BLaER1 treated with 17β-estradiol and CSF1 and Interleukin-3, amounts not matched to agents 10 nM and 100 nM (cell line): Measurements from ENCODE around the gene TEN1.

Experiments
- H3K27ac ChIP-seq, 11 experiments: shearing (Covaris generic); formaldehyde crosslinking; 2 replicates each; pipeline ENCODE4 v1.8.1; 2022
- H3K27me3 ChIP-seq, 11 experiments: shearing (Covaris generic); formaldehyde crosslinking; 2 replicates each; pipeline ENCODE4 v1.8.1; 2022
- H3K36me3 ChIP-seq, 11 experiments: shearing (Covaris generic); formaldehyde crosslinking; 2 replicates each; pipeline ENCODE4 v1.8.1; 2022
- H3K4me1 ChIP-seq, 10 experiments: shearing (Covaris generic); formaldehyde crosslinking; 2 replicates each; pipeline ENCODE4 v1.8.1; 2022
- H3K4me2 ChIP-seq, 11 experiments: shearing (Covaris generic); formaldehyde crosslinking; 2 replicates each; pipeline ENCODE4 v1.8.1; 2022
- H3K4me3 ChIP-seq, 10 experiments: shearing (Covaris generic); formaldehyde crosslinking; 2 replicates each; pipeline ENCODE4 v1.8.1; 2022
- H3K9ac ChIP-seq, 11 experiments: shearing (Covaris generic); formaldehyde crosslinking; 2 replicates each; pipeline ENCODE4 v1.8.1; 2022
- H3K9me3 ChIP-seq, 11 experiments: shearing (Covaris generic); formaldehyde crosslinking; replicated peaks in 1 of 11; 2 replicates each; pipeline ENCODE4 v1.8.1; 2022
- H4K20me1 ChIP-seq, 11 experiments: shearing (Covaris generic); formaldehyde crosslinking; 2 replicates each; pipeline ENCODE4 v1.8.1; 2022
- Cebpa-rat ChIP-seq, 11 experiments: shearing (Covaris generic); IDR thresholded peaks; 2 replicates each; pipeline ENCODE4 v1.8.1; 2022

TEN1 gene

GRCh38 chr17:76014925-76015261 is 35.9 kb downstream of the TEN1 start:
- Histone ChIP-seq H3K4me3 (no peak overlapping the region), H4K20me1 (no peaks in the 10 kb centered on the region), H3K9me3 (no peaks in the 10 kb centered on the region), H3K36me3 (no peaks in the 10 kb centered on the region), H3K9ac (no peak overlapping the region; a peak in 1 of 22 replicates), H3K4me2 (0 out of 22 replicates have a peak overlapping the region, but pooled peaks of 1 of the 11 experiments have one; percentile 32), H3K27ac (no peak overlapping the region), H3K4me1 (peaks cover 0 to 39% (median 14%) of the 10 kb centered on the region in 10 experiments; a peak in 15 of 20 replicates), H3K27me3 (no peaks in the 10 kb centered on the region)
- TF ChIP-seq Cebpa-rat (IDR thresholded peaks at IDR 0.05), result no peak

GRCh38 chr17:76017481-76018339 is 38.7 kb downstream of the TEN1 start:
- Histone ChIP-seq H3K9ac (no peak overlapping the region), H3K27me3 (0 out of 22 replicates have a peak, but pooled peaks cover 0 to 3% (median 0%) of the 10 kb centered on the region in 11 experiments), H3K9me3 (no peaks in the 10 kb centered on the region), H3K4me1 (peaks cover 0 to 46% (median 14%) of the 10 kb centered on the region in 10 experiments; a peak in 12 of 20 replicates), H3K4me2 (no peak overlapping the region), H3K27ac (no peak overlapping the region), H3K4me3 (no peak overlapping the region), H3K36me3 (no peaks in the 10 kb centered on the region), H4K20me1 (no peaks in the 10 kb centered on the region)
- TF ChIP-seq Cebpa-rat (IDR thresholded peaks at IDR 0.05), result no peak

DNA sequence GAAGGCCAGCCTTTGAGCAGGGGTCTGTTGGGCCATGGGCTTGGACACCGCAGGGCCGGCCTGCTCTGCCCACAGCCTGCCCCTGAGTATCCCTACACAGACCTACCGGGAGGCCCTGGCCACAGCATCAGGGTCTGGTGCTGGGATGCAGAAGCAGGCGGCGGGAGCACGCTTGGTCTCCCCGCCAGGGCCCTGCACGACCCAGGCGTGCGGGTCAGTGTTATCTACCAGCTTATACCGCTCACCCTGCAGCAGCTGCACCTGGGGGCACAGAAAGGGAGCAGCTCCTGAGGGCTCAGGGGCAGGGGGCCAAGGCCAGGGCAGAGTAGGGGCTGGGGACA is 39.3 kb downstream of the TEN1 start:
- H3K4me2 ChIP-seq, result no peak overlapping the region
- H4K20me1 ChIP-seq, result no peaks in the 10 kb centered on the region
- no peak for TF ChIP-seq Cebpa-rat (IDR thresholded peaks at IDR 0.05)
- H3K27ac ChIP-seq, result no peak overlapping the region
- H3K36me3 ChIP-seq, result no peaks in the 10 kb centered on the region
- H3K4me1 ChIP-seq, result peaks cover 0 to 46% (median 14%) of the 10 kb centered on the region in 10 experiments; a peak in 12 of 20 replicates
- 0 out of 22 replicates have a peak, but pooled peaks cover 0 to 3% (median 0%) of the 10 kb centered on the region in 11 experiments for H3K27me3 ChIP-seq
- H3K9me3 ChIP-seq, result no peaks in the 10 kb centered on the region
- H3K9ac ChIP-seq, result no peak overlapping the region
- no peak overlapping the region for H3K4me3 ChIP-seq

DNA sequence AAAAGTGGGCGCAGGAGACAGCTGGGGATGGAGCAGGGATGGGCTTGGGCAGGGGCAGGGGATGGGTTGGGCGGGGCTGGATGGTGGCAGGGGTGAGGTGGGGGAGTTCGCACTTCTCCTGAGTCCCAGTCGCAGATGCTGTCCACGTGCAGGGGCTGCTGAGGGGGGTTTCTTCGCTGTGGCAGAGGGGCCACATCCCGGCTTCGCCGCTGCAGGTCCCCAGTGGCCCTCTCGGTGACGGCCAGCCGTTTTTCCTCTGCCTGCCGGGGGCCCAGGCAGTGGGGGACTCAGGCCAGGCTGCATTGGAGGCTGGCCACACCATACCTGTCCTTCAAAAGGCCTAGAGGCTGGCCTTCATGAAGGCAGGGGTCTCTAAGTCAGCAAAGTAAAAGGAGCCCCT is 39.8 kb downstream of the TEN1 start:
- H3K4me2 ChIP-seq, result no peak overlapping the region
- H3K27me3 ChIP-seq, result 0 out of 22 replicates have a peak, but pooled peaks cover 0 to 3% (median 0%) of the 10 kb centered on the region in 11 experiments
- H3K27ac ChIP-seq, result no peak overlapping the region
- no peak for TF ChIP-seq Cebpa-rat (IDR thresholded peaks at IDR 0.05)
- peaks cover 0 to 44% (median 14%) of the 10 kb centered on the region in 10 experiments; a peak in 12 of 20 replicates for H3K4me1 ChIP-seq
- no peaks in the 10 kb centered on the region for H3K36me3 ChIP-seq
- no peak overlapping the region for H3K9ac ChIP-seq
- H3K4me3 ChIP-seq, result no peak overlapping the region
- H4K20me1 ChIP-seq, result no peaks in the 10 kb centered on the region
- no peaks in the 10 kb centered on the region for H3K9me3 ChIP-seq

GRCh38 chr17:76019833-76020467 is 40.9 kb downstream of the TEN1 start:
- no peak overlapping the region for H3K27ac ChIP-seq
- no peak for TF ChIP-seq Cebpa-rat (IDR thresholded peaks at IDR 0.05)
- no peaks in the 10 kb centered on the region for H3K36me3 ChIP-seq
- H3K9me3 ChIP-seq, result no peaks in the 10 kb centered on the region
- no peaks in the 10 kb centered on the region for H4K20me1 ChIP-seq
- 0 out of 22 replicates have a peak, but pooled peaks cover 0 to 3% (median 0%) of the 10 kb centered on the region in 11 experiments for H3K27me3 ChIP-seq
- peaks cover 0 to 33% (median 10%) of the 10 kb centered on the region in 10 experiments; a peak in 11 of 20 replicates for H3K4me1 ChIP-seq
- H3K9ac ChIP-seq, result no peak overlapping the region
- peak overlapping the region in 3 of 11 experiments; percentile 35 to 56 (median 41); a peak in 4 of 22 replicates for H3K4me2 ChIP-seq
- H3K4me3 ChIP-seq, result no peak overlapping the region

DNA sequence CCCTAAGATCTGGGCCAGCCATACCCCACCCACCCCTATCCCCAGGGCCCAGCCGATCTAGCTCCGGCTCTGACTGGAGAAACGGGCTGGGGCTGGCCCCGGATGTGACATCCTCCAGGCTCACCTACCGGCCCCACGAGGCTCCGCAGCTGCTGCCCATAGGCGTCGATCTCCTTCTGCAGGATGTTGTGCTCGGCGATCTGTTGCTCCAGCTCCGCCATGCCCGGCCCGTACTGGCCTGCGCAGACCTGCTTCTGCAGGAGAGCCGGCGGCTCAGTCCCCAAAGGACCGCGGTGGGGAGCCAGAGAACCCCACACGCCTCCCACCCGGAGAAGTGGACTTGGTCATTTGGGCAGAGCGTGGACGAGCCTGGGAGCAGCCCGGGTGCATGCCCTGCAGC is 43.2 kb downstream of the TEN1 start:
- H3K9ac ChIP-seq, result no peak overlapping the region
- no peak for TF ChIP-seq Cebpa-rat (IDR thresholded peaks at IDR 0.05)
- no peaks in the 10 kb centered on the region for H3K9me3 ChIP-seq
- no peaks in the 10 kb centered on the region for H3K36me3 ChIP-seq
- no peaks in the 10 kb centered on the region for H4K20me1 ChIP-seq
- H3K4me3 ChIP-seq, result no peak overlapping the region
- H3K4me1 ChIP-seq, result peaks cover 0 to 29% (median 11%) of the 10 kb centered on the region in 10 experiments; a peak in 12 of 20 replicates
- H3K27me3 ChIP-seq, result 0 out of 22 replicates have a peak, but pooled peaks cover 0 to 3% (median 0%) of the 10 kb centered on the region in 11 experiments
- no peak overlapping the region for H3K27ac ChIP-seq
- peak overlapping the region in 1 of 11 experiments; percentile 24; a peak in 2 of 22 replicates for H3K4me2 ChIP-seq

DNA sequence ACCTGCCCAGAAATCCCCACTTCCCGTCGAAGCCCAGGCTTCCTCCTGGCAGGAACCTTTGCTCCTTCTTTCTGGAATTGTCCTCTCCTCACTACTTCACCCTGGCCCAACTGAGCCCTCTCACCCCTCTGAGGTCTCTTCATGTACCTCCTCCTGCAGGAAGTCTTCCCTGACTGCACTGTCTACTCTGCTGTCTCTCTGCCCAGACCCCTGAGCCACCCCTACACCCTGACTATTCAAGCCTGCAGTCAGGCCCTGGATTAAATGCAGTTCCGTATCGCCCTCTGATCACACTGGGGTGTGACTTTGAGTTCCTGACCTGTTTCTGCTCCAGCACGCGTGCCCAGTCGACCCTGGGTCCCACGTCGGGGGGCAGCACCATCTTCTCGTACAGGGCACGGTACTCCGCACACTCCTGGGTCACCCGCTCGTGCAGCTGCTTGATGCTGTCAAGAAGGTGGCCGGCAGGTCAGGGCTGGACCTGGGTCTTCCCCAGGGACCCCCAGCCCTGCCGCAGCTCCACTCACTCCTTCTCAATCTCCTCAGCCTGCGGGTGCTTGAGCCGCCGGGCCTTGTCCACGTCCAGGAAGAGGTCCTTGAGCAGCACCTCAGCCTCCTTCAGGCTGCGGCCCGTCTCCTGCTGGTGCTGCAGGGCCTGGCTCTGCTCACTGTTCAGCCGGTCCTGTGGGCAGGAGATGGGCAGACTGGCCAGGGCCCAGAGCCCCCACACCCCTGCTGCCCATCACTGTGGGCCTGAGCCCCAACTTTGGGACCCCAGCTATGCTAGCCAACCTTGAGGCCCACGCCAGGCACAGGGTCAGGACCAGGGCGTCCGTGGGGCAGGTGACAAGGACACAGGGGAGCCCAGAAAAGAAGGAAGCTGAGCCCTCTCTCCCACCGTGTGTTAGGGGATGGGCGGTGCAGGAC is 44.2 kb downstream of the TEN1 start:
- Histone ChIP-seq H3K27ac (no peak overlapping the region), H3K4me2 (no peak overlapping the region), H3K4me1 (peaks cover 0 to 38% (median 16%) of the 10 kb centered on the region in 10 experiments; a peak in 12 of 20 replicates), H3K9me3 (no peaks in the 10 kb centered on the region), H3K9ac (no peak overlapping the region), H3K4me3 (no peak overlapping the region), H3K36me3 (no peaks in the 10 kb centered on the region), H3K27me3 (0 out of 22 replicates have a peak, but pooled peaks cover 0 to 3% (median 0%) of the 10 kb centered on the region in 11 experiments), H4K20me1 (no peaks in the 10 kb centered on the region)
- TF ChIP-seq Cebpa-rat (IDR thresholded peaks at IDR 0.05), result no peak

DNA sequence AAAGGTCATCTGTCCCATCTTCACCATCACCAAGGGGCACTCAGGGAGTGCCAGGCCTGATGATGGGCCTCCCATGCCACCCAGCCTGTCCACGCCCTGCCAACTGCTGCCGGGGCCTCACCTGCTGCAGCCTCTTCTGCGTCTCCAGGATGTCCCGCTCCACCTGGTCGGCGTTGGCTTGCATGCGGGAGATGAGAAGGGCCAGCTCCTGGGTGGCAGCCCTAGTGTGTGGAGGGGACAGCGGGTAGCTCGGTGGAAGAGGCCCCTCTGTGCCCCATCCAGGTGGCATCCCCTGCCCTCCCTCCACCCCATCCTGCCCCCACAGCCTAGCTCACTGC is 44.8 kb downstream of the TEN1 start:
- no peaks in the 10 kb centered on the region for H3K9me3 ChIP-seq
- H3K4me1 ChIP-seq, result peaks cover 0 to 44% (median 22%) of the 10 kb centered on the region in 10 experiments; a peak in 15 of 20 replicates
- H3K36me3 ChIP-seq, result no peaks in the 10 kb centered on the region
- H4K20me1 ChIP-seq, result no peaks in the 10 kb centered on the region
- H3K9ac ChIP-seq, result no peak overlapping the region
- H3K27me3 ChIP-seq, result 0 out of 22 replicates have a peak, but pooled peaks cover 0 to 3% (median 0%) of the 10 kb centered on the region in 11 experiments
- no peak overlapping the region for H3K27ac ChIP-seq
- no peak overlapping the region for H3K4me3 ChIP-seq
- no peak overlapping the region for H3K4me2 ChIP-seq
- no peak for TF ChIP-seq Cebpa-rat (IDR thresholded peaks at IDR 0.05)
